HAP-1 (cell line): ENCODE measurements around the gene CROCC.
"Not testable (repeated sequence)": the region's sequence is repeated elsewhere in the genome, so short reads cannot be mapped to it uniquely, and the experiment has no call there.

Experiments used
- DNase-seq, 2 experiments: peaks; one replicate each; pipeline ENCODE4 v3.0.0-alpha.2; 2016 to 2020; ENCODE audit warnings: low spot score in 2 of 2
- H3K27me3 ChIP-seq: fragments of 250-450 bp; sonication (Bioruptor Pico); 2 replicates; pipeline ENCODE4 v1.5.1; 2020; ENCODE audit warnings: low read depth, mild to moderate bottlenecking, moderate library complexity
- H3K36me3 ChIP-seq: fragments of 250-450 bp; sonication (Bioruptor Pico); replicated peaks from 2 replicates; pipeline ENCODE4 v1.5.1; 2020; ENCODE audit warnings: mild to moderate bottlenecking
- H3K4me1 ChIP-seq: fragments of 250-450 bp; sonication (Bioruptor Pico); 2 replicates; pipeline ENCODE4 v1.5.1; 2020; ENCODE audit warnings: mild to moderate bottlenecking
- H3K4me3 ChIP-seq: fragments of 250-450 bp; sonication (Bioruptor Pico); 2 replicates; pipeline ENCODE4 v1.5.1; 2020; ENCODE audit warnings: mild to moderate bottlenecking, moderate library complexity
- H3K9me3 ChIP-seq: fragments of 250-450 bp; sonication (Bioruptor Pico); 2 replicates; pipeline ENCODE4 v1.5.1; 2020; ENCODE audit warnings: mild to moderate bottlenecking, moderate library complexity
- in situ Hi-C: fragments of 300-500 bp; cut with MboI; formaldehyde crosslinking; loops from 3 replicates; pipeline ENCODE4 v1.14.3; 2020; ENCODE audit warnings: low sequenced_read_pairs, inconsistent platforms, mixed read lengths

Gene CROCC, protein sequence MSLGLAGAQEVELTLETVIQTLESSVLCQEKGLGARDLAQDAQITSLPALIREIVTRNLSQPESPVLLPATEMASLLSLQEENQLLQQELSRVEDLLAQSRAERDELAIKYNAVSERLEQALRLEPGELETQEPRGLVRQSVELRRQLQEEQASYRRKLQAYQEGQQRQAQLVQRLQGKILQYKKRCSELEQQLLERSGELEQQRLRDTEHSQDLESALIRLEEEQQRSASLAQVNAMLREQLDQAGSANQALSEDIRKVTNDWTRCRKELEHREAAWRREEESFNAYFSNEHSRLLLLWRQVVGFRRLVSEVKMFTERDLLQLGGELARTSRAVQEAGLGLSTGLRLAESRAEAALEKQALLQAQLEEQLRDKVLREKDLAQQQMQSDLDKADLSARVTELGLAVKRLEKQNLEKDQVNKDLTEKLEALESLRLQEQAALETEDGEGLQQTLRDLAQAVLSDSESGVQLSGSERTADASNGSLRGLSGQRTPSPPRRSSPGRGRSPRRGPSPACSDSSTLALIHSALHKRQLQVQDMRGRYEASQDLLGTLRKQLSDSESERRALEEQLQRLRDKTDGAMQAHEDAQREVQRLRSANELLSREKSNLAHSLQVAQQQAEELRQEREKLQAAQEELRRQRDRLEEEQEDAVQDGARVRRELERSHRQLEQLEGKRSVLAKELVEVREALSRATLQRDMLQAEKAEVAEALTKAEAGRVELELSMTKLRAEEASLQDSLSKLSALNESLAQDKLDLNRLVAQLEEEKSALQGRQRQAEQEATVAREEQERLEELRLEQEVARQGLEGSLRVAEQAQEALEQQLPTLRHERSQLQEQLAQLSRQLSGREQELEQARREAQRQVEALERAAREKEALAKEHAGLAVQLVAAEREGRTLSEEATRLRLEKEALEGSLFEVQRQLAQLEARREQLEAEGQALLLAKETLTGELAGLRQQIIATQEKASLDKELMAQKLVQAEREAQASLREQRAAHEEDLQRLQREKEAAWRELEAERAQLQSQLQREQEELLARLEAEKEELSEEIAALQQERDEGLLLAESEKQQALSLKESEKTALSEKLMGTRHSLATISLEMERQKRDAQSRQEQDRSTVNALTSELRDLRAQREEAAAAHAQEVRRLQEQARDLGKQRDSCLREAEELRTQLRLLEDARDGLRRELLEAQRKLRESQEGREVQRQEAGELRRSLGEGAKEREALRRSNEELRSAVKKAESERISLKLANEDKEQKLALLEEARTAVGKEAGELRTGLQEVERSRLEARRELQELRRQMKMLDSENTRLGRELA (N-terminal part only)

DNA sequence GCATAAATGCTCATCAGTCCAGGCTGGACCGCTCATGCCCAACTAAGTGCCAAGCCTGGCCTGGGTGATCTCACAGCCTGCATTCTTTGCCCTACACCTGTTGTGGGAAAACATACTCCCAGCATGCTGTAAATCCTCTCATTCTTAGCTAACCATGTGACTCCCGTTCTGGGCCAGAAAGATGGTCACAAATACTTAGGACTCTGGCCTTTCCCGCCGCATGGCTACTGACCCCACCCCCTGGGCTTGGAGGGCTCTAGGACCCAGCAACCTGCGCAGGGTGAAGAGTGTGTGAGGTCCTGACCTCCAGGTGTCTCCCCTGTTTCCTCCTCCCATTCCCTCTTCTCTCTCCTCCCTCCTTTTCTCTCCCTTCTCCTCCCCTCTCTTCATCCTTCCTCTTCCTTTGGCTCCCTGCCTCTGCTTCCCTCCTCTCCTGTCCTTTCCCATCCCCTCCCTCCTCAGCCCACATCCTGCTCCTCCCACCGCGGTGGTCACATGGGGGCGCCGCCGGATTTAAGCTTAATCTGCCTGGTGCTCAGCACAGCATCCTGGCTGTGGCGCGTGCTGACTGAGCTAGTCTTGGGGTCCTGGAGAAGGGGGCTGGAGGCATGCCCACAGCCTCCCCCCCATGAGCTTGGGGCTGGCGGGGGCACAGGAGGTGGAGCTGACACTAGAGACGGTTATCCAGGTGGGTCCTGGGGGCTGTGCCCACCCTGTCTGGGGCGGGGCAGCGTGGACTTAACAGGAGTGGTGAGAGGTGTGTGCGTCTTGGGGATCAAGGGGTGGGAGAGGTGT is at the start of gene CROCC:
Gene CROCC (plus strand): TSS at position 541 of the 795 bp plus-strand sequence. CDS start 88 bp downstream, at position 629.
- peak within 1 kb of the TSS; percentile 16 for H3K4me3 ChIP-seq
- peaks cover 2% of the 10 kb centered on the region for H3K4me1 ChIP-seq
- H3K27me3 ChIP-seq: no peaks in the 10 kb centered on the region
- peak in 1 of 2 experiments; percentile 77 for DNase-seq
- H3K36me3 ChIP-seq: no peaks in the 10 kb centered on the region
- in situ Hi-C loops: no loop called here
- no peaks in the 10 kb centered on the region for H3K9me3 ChIP-seq

DNA sequence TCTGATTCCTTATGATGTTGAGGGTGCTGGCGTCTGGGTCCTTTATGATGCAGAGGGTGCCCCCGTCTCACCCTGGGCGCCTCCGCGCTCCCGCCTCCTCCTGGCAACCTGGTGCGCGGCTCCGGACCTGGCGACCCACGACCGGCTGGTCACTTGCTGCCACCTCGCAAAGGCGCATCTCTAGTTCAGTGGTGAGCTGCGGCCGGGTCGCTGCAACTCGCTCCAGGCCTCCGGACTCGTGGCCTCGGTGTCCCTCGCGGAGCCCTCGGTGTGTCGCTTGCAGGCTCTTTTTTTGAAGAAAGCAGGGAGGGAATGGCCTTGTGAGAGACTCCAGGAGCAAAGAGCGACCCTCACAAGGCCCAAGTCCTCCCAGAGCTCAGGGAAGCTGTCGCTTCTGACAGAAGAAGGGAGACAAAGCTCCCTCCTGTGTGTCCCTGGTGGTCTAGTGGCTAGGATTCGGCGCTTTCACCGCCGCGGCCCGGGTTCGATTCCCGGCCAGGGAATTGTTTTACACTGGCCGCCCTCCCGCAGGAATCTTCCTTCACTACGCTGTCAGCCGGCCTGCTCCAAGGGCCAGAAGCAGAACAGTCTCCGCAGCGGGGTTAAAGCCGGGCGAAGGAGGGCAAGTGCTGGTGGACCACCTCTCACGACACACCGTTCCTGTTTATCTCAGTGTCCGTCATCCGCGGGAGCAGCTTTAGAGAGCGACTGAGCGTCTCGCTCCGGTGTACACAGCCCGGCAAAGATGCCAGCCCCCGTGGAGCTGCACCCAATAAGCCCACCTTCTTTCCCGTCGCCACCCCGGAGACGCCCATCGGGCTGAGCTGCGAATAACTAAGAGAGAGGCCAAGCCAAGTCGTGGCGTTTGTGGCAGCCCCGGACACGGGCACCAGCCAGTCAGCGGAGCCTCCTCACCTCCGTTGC is 49.3 kb upstream of the CROCC start:
- in situ Hi-C loops, DNase-seq: not testable (repeated sequence)

DNA sequence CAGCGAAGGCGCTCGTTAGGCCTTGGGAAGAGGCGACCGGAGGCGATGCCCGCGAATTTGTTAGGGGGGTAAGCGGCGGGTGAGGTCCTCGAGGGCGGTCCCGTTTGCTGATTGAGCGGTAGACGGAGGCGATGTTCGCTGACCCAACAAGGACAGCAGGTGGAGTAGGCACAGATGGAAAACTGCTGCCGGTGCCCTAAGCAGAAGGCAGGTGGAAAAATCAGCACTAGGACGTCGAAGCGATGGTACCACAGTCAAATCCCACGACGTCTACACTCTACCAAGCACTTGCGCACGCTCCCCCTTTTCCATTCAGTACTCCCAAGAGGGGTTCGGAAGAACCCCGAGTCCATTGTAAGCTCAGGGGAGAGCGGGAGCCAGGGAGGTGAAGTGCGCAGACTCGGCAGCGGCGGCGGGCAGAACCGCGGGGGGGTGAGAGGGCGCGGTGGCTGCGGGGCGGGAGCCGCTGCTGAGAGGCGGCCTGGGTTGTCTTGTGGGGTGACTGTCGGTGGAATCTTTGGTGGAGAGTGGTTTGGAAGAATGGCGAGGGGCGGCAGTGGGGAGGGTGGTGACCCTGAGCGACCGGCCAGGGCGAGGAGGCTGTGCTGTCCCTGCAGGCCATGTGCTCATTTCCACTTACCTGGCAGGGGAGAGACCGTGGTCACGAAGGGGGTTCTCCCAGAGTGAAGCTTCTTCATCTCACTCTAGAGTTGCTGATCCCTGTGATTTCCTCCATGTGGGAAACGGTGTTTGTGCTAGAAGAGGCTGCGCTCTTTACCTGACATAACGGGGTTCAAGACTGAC is 48.5 kb upstream of the CROCC start:
- H3K27me3 ChIP-seq, in situ Hi-C loops, DNase-seq, H3K36me3 ChIP-seq, H3K4me3 ChIP-seq, H3K9me3 ChIP-seq, H3K4me1 ChIP-seq: not testable (repeated sequence)

More for the DNA sequence above, 49.3 kb upstream of the CROCC start:
- not testable (repeated sequence) for H3K36me3 ChIP-seq, H3K27me3 ChIP-seq, H3K4me3 ChIP-seq, H3K4me1 ChIP-seq, H3K9me3 ChIP-seq

DNA sequence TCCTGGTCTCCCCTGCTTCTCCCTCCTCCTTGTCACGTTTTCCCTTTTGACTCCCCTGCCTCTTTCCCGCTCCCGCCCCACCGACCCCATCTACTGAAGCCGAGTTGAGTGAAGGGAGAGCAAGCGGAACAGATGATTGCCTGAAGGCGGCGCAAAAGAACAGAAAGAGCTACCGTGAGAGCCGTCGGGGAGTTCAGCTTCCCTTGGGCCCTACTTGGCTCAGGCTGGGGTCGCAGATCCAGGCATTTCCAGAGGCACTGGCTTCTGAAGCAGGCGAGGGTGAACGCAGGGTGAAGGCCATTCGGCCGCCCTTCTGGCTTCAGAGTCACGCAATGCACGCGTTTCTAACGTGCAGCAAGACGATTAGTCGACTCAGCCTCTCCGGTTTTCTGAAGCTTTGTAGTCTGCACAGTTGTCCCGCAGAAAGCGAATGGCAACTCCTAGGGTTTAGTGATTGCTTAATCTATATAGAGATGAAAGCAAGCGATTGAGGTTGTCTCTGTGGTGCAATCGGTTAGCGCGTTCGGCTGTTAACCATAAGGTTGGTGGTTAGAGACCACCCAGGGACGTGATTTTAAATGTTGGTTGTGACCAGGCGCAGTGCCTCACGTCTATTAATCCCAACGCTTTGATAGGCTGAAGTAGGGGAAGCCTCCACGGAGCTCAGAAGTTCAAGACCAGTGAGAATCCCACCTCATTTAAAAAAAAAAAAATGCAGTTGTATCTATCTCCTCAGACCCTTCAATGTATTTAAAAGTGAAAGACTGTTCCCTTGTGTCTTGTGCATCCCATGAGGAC is 46.6 kb upstream of the CROCC start:
- in situ Hi-C loops, H3K27me3 ChIP-seq, H3K4me3 ChIP-seq: not testable (repeated sequence)

DNA sequence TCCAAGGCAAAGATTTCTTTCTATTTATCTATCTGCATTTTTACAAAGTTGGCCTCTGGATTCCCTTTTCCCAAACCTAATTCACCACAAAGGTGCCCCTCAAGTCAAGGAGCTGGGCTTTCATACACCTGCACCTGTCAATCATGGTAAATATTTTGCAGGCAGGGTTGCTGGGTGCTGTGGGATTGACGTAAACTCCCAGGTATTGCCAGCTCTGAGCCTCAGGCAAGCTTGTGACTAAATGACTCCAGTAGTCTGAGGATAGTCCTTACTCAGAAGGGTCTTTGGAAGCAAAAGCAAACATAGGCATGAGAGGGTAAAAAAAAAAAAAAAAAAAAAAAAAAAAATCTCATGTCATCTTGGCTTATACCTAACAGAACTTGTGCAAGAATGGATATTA is 40.0 kb upstream of the CROCC start:
- H3K4me3 ChIP-seq, in situ Hi-C loops, H3K36me3 ChIP-seq, H3K4me1 ChIP-seq, DNase-seq, H3K9me3 ChIP-seq, H3K27me3 ChIP-seq: not testable (repeated sequence)

More for the DNA sequence above, 46.6 kb upstream of the CROCC start:
- not testable (repeated sequence) for H3K4me1 ChIP-seq, H3K36me3 ChIP-seq, DNase-seq, H3K9me3 ChIP-seq

DNA sequence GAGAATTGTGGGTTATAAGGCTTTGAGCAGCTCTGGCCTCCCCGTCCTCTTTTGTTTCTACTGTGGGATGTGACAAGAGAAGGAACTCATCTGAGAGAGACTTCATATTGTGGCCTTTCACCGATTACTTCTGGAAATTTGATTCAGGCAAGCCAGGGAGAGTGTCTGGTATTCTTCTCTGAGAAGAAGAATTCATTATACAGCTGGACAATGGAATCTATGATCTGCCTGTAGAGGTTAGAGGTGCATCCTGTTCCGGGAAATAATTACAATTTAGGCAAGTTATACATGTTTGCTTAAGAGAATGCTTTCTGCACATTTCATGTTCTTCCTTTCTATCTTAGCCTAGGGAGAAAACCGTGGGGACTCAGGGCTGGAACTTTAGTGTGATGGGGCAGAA is 38.7 kb upstream of the CROCC start:
- Histone ChIP-seq H3K27me3 (no peaks in the 10 kb centered on the region), H3K9me3 (no peaks in the 10 kb centered on the region), H3K4me1 (no peaks in the 10 kb centered on the region), H3K36me3 (no peaks in the 10 kb centered on the region), H3K4me3 (no peak overlapping the region)
- in situ Hi-C loops: no loop called here
- no peak for DNase-seq

DNA sequence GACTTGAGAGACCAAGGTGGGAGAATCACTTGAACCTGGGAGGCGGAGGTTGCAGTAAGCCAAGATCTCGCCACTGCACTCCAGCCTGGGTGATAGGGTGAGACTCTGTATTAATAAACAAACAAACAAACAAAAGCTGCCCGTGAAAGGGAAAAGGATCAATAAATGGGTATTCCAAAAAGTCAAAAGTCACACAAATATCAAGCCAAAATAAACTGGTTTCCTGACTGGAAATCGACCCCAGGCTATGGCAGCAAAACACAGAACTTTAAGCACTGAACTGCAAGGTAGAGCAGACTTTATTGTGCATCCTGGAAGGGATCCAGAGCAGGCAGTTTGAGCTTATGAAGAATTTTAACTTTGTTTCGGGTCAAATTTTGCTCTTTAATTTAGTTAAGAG is 37.2 kb upstream of the CROCC start:
- H3K27me3 ChIP-seq, DNase-seq, H3K36me3 ChIP-seq, H3K9me3 ChIP-seq, in situ Hi-C loops, H3K4me3 ChIP-seq, H3K4me1 ChIP-seq: not testable (repeated sequence)

DNA sequence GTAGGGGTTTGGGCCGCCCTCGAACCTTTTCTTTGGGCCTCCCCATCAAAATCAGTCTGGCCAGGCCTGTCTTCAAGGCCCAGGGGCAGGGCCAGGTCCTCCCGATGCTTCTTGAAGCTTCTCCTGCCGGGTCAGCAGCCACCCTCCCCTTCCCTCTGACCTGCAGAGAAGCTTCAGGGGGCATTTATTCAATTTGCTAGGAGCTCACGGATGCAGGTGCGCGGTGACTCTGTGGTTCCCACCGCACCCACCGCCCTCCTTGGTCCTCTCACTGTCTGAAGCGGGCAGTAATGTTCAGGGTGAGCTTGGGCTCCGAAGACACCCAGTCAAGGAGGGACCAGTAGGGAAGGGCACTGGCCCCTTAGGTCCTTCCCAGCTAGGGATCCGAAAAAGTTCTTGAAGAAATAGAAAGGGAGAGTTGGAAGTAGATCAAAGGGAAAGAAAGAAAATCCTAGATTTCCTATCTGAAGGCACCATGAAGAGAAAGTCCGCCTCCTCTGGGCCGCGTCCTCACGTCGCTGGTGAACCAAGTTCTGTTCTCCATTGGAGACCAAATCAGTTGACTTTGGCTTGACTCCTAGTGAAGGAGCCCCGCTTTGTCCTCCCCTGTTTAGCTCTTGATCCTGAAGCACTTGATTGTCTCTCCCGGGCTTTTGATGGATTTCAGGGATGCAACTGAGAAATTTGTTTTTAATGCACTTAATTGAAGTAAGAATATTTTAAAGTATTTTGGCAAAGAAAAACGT is 34.7 kb upstream of the CROCC start:
- H3K4me3 ChIP-seq: no peak overlapping the region
- H3K9me3 ChIP-seq: no peaks in the 10 kb centered on the region
- no peaks in the 10 kb centered on the region for H3K4me1 ChIP-seq
- in situ Hi-C loops: no loop called here
- H3K36me3 ChIP-seq: no peaks in the 10 kb centered on the region
- no peaks in the 10 kb centered on the region for H3K27me3 ChIP-seq
- no peak for DNase-seq

DNA sequence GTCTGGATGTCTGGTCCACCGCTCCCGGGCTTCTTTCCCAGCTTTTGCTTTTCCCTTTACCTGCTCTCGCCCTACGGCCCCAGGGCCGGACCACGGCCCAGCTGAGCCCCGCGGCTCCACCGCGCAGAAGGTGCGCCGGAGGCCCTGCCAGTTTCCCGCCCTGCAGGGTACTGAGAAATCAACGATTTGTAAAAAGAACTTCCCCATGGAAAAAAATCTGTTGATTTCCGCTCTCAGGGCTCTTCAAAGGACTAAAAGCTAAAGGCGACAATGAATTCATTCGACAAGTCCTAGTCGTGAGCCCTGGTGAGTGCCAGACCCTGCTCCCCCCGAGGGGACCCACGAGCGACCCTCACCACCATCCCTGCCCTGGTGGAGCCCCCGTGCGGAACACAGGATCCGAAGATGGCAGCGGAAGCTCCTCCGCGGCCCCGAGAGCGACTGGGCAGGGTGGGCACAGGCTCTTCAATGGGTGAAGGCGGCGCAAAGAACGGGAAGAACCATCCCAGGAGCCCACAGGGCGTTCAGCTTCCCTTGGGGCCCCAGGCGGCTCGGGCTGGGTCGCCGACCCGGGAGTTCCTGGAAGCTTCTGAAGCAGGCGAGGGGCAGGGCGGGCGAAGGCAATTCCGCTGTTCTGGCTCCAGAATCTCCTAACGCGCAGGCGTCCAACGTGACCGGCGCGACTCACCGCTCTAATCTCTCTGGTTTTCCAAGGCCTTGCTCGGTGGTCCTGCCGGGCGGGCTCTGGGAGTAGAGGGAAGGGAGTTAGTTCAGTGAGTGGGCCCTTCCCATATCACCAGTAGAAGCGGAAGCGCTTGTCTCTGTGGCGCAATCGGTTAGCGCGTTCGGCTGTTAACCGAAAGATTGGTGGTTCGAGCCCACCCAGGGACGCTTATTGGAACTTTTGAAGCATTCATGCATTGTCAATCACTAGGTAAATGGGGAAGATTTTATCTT is 32.6 kb upstream of the CROCC start:
- Histone ChIP-seq H3K27me3 (no peaks in the 10 kb centered on the region), H3K4me1 (no peaks in the 10 kb centered on the region), H3K36me3 (no peaks in the 10 kb centered on the region), H3K4me3 (no peak overlapping the region), H3K9me3 (no peaks in the 10 kb centered on the region)
- no peak for DNase-seq
- in situ Hi-C loops: no loop called here

DNA sequence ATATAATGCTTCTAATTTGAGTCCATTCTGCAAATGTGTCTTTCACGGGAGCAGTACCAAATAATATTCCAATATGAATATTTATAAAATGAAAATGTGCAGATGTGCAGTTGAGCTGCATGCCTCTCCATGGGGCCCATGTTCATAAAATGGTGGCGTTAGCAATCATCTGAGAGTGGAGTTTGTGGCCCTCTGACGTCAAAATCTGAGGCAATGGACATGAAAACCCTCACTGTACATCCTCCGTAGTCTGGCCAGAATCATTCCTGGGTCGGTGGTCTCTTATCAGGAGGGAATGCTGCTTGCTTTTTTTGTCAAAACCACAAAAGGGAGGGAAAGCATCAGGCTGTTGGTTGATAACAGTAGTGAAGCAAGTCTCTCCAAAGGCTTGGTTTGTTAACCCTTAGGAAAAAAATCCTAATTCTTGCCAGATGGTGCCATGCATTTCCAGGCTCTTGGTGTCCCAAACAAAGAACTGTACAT is 31.2 kb upstream of the CROCC start:
- H3K4me1 ChIP-seq, in situ Hi-C loops, DNase-seq, H3K36me3 ChIP-seq, H3K9me3 ChIP-seq, H3K27me3 ChIP-seq, H3K4me3 ChIP-seq: not testable (repeated sequence)
